WI38 (cell line): Measurements from ENCODE around the gene SETBP1.

ENCODE experiments used
- H3K4me3 ChIP-seq: 2 replicates; pipeline ENCODE4 v1.5.1; 2011; ENCODE audit warnings: low read depth, mild to moderate bottlenecking, control low read depth, low read length
- CTCF ChIP-seq: IDR thresholded peaks from 2 replicates; pipeline ENCODE4 v1.5.1; 2012; ENCODE audit warnings: low read depth, mild to moderate bottlenecking, control low read depth, low read length

Gene SETBP1

GRCh38 chr18:45084206-45084605 lies 403.5 kb downstream of the SETBP1 start:
- TF ChIP-seq CTCF = no peak
- H3K4me3 ChIP-seq = no peak overlapping the region

GRCh38 chr18:45085916-45086624 lies 405.4 kb downstream of the SETBP1 start:
- H3K4me3 ChIP-seq = no peak overlapping the region
- TF ChIP-seq CTCF = no peak

GRCh38 chr18:45086777-45087176 lies 406.1 kb downstream of the SETBP1 start:
- TF ChIP-seq CTCF = no peak
- H3K4me3 ChIP-seq = no peak overlapping the region

- H3K4me3 ChIP-seq = no peak overlapping the region
- TF ChIP-seq CTCF = no peak
Observed at GRCh38 chr18:45090526-45091140, 409.9 kb downstream of the SETBP1 start.

GRCh38 chr18:45100321-45101105 lies 419.8 kb downstream of the SETBP1 start:
- no peak overlapping the region for H3K4me3 ChIP-seq
- no peak for TF ChIP-seq CTCF

GRCh38 chr18:45102126-45102525 lies 421.4 kb downstream of the SETBP1 start:
- TF ChIP-seq CTCF = no peak
- no peak overlapping the region for H3K4me3 ChIP-seq

GRCh38 chr18:45102863-45103262 lies 422.2 kb downstream of the SETBP1 start:
- TF ChIP-seq CTCF = no peak
- no peak overlapping the region for H3K4me3 ChIP-seq
